Neutrophil (primary cell): ENCODE measurements around the gene NUP93.
"Not testable (repeated sequence)": the region's sequence is repeated elsewhere in the genome, so short reads cannot be mapped to it uniquely, and the experiment has no call there.

Experiments
- H3K27ac ChIP-seq: fragments of 200-600 bp; sonication (generic); 2 replicates; pipeline ENCODE4 v1.5.1; 2016; ENCODE audit warnings: mild to moderate bottlenecking, moderate library complexity
- H3K27me3 ChIP-seq: fragments of 200-600 bp; sonication (generic); 2 replicates; pipeline ENCODE4 v1.6.0; 2016; ENCODE audit warnings: mild to moderate bottlenecking
- H3K36me3 ChIP-seq: fragments of 200-600 bp; sonication (generic); 2 replicates; pipeline ENCODE4 v1.5.1; 2017
- H3K4me1 ChIP-seq, 2 experiments: fragments of 200-600 bp in 1 of 2; sonication (generic) in 1 of 2; 1 replicate in 1 of 2; 2 replicates in 1 of 2; pipeline versions ENCODE4 v1.5.1 to v1.6.1; 2013 to 2016; ENCODE audit warnings: low read depth in 1 of 2, low read length in 1 of 2, mild to moderate bottlenecking in 1 of 2, moderate library complexity in 1 of 2; ENCODE audit not compliant: control insufficient read depth in 1 of 2, insufficient read depth in 1 of 2
- H3K4me3 ChIP-seq, 2 experiments: fragments of 200-600 bp in 1 of 2; sonication (generic) in 1 of 2; 1 replicate in 1 of 2; 2 replicates in 1 of 2; pipeline ENCODE4 v1.5.1; 2013 to 2016; ENCODE audit warnings: low read depth in 1 of 2, low read length in 1 of 2, mild to moderate bottlenecking in 1 of 2, moderate library complexity in 1 of 2
- H3K9me3 ChIP-seq: fragments of 200-600 bp; sonication (generic); 2 replicates; pipeline ENCODE4 v1.5.1; 2016
- CTCF ChIP-seq: fragments of 200-600 bp; sonication (generic); IDR thresholded peaks from 2 replicates; pipeline ENCODE4 v1.5.1; 2016; ENCODE audit warnings: antibody characterized with exemption

The NUP93 gene

GRCh38 chr16:56787167-56787566 is 57.2 kb downstream of the NUP93 start:
- Histone ChIP-seq H3K4me3 (no peak overlapping the region), H3K4me1 (peaks cover 4 to 5% of the 10 kb centered on the region in 2 experiments), H3K9me3 (no peaks in the 10 kb centered on the region), H3K27ac (no peak overlapping the region), H3K27me3 (no peaks in the 10 kb centered on the region), H3K36me3 (no peaks in the 10 kb centered on the region)
- no peak for TF ChIP-seq CTCF

GRCh38 chr16:56788435-56788834 is 58.5 kb downstream of the NUP93 start:
- H3K9me3 ChIP-seq: no peaks in the 10 kb centered on the region
- H3K36me3 ChIP-seq: no peaks in the 10 kb centered on the region
- TF ChIP-seq CTCF: no peak
- H3K4me3 ChIP-seq: no peak overlapping the region
- no peaks in the 10 kb centered on the region for H3K27me3 ChIP-seq
- peaks cover 2 to 4% of the 10 kb centered on the region in 2 experiments for H3K4me1 ChIP-seq
- no peak overlapping the region for H3K27ac ChIP-seq

- H3K27ac ChIP-seq: no peak overlapping the region
- H3K4me1 ChIP-seq: peaks cover 0 to 4% of the 10 kb centered on the region in 2 experiments
- no peaks in the 10 kb centered on the region for H3K36me3 ChIP-seq
- TF ChIP-seq CTCF: no peak
- no peak overlapping the region for H3K4me3 ChIP-seq
- no peaks in the 10 kb centered on the region for H3K9me3 ChIP-seq
- no peaks in the 10 kb centered on the region for H3K27me3 ChIP-seq
Observed at GRCh38 chr16:56789360-56789759, 59.4 kb downstream of the NUP93 start.

- Histone ChIP-seq H3K36me3 (no peaks in the 10 kb centered on the region), H3K4me3 (no peak overlapping the region), H3K27ac (no peak overlapping the region), H3K9me3 (no peaks in the 10 kb centered on the region), H3K4me1 (peaks cover 0 to 4% of the 10 kb centered on the region in 2 experiments), H3K27me3 (no peaks in the 10 kb centered on the region)
- TF ChIP-seq CTCF: no peak
Observed at GRCh38 chr16:56792967-56793366, 63.0 kb downstream of the NUP93 start.

- no peak overlapping the region for H3K27ac ChIP-seq
- TF ChIP-seq CTCF: no peak
- peaks cover 0 to 1% of the 10 kb centered on the region in 2 experiments for H3K4me1 ChIP-seq
- H3K27me3 ChIP-seq: no peaks in the 10 kb centered on the region
- H3K9me3 ChIP-seq: no peaks in the 10 kb centered on the region
- H3K4me3 ChIP-seq: no peak overlapping the region
- no peaks in the 10 kb centered on the region for H3K36me3 ChIP-seq
Observed at GRCh38 chr16:56793492-56793891, 63.6 kb downstream of the NUP93 start.

GRCh38 chr16:56795011-56795410 is 65.1 kb downstream of the NUP93 start:
- Histone ChIP-seq H3K4me3 (no peak overlapping the region), H3K9me3 (no peaks in the 10 kb centered on the region), H3K27ac (no peak overlapping the region), H3K36me3 (peaks cover 3% of the 10 kb centered on the region), H3K4me1 (no peaks in the 10 kb centered on the region), H3K27me3 (no peaks in the 10 kb centered on the region)
- no peak for TF ChIP-seq CTCF

- not testable (repeated sequence) for H3K9me3 ChIP-seq, H3K36me3 ChIP-seq, H3K4me3 ChIP-seq, H3K4me1 ChIP-seq, H3K27ac ChIP-seq, H3K27me3 ChIP-seq
Observed at GRCh38 chr16:56797038-56797437, 67.1 kb downstream of the NUP93 start.
